HG03196 (cell line): ENCODE results near the gene HIRA.

Experiments used
- ATAC-seq: cut with Tn5 transposase; IDR thresholded peaks from one replicate; pipeline ENCODE4 v1.9.1; 2021; ENCODE audit not compliant: unreplicated experiment

HIRA gene

GRCh38 chr22:19464546-19464945, 33.0 kb upstream of the HIRA start:
- no peak for ATAC-seq

- ATAC-seq: no peak
Observed at GRCh38 chr22:19463491-19464469, 32.2 kb upstream of the HIRA start.

GRCh38 chr22:19463008-19463407, 31.5 kb upstream of the HIRA start:
- ATAC-seq: no peak

GRCh38 chr22:19461506-19461905, 30.0 kb upstream of the HIRA start:
- ATAC-seq: no peak

GRCh38 chr22:19460036-19460435, 28.5 kb upstream of the HIRA start:
- ATAC-seq: no peak

- ATAC-seq: no peak
Observed at GRCh38 chr22:19457828-19458428, 26.4 kb upstream of the HIRA start.

GRCh38 chr22:19456541-19456940, 25.0 kb upstream of the HIRA start:
- no peak for ATAC-seq

- ATAC-seq: no peak
Observed at GRCh38 chr22:19455585-19456370, 24.2 kb upstream of the HIRA start.

GRCh38 chr22:19455033-19455432, 23.5 kb upstream of the HIRA start:
- no peak for ATAC-seq

GRCh38 chr22:19454156-19454555, 22.6 kb upstream of the HIRA start:
- ATAC-seq: no peak

- ATAC-seq: no peak
Observed at GRCh38 chr22:19453718-19454117, 22.2 kb upstream of the HIRA start.

- no peak for ATAC-seq
Observed at GRCh38 chr22:19451570-19451969, 20.0 kb upstream of the HIRA start.

GRCh38 chr22:19450363-19451175, 19.0 kb upstream of the HIRA start:
- ATAC-seq: no peak

GRCh38 chr22:19449422-19449767, 17.9 kb upstream of the HIRA start:
- ATAC-seq: no peak

GRCh38 chr22:19448739-19449421, 17.3 kb upstream of the HIRA start:
- ATAC-seq: no peak

GRCh38 chr22:19448076-19448607, 16.6 kb upstream of the HIRA start:
- ATAC-seq: peak; percentile 34

GRCh38 chr22:19447330-19448075, 16.0 kb upstream of the HIRA start, which contains the start of gene C22orf39:
C22orf39 (minus strand) TSS chr22:19447711; CDS start chr22:19447688, 23 bp downstream.
- peak; percentile 77 for ATAC-seq

- no peak for ATAC-seq
Observed at GRCh38 chr22:19446603-19447329, 15.2 kb upstream of the HIRA start.
